Fibroblast of skin of right quadriceps (primary cell): ENCODE measurements around the gene OR2A42.
A peak's percentile ranks its signal among the peaks of the same experiment; 100 is the strongest.
"Not testable (repeated sequence)": the region's sequence is repeated elsewhere in the genome, so short reads cannot be mapped to it uniquely, and the experiment has no call there.

Source experiments
- DNase-seq: peaks from one replicate; pipeline ENCODE4 v3.0.0-alpha.2; 2013

OR2A42 gene, protein sequence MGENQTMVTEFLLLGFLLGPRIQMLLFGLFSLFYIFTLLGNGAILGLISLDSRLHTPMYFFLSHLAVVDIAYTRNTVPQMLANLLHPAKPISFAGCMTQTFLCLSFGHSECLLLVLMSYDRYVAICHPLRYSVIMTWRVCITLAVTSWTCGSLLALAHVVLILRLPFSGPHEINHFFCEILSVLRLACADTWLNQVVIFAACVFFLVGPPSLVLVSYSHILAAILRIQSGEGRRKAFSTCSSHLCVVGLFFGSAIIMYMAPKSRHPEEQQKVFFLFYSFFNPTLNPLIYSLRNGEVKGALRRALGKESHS

DNA sequence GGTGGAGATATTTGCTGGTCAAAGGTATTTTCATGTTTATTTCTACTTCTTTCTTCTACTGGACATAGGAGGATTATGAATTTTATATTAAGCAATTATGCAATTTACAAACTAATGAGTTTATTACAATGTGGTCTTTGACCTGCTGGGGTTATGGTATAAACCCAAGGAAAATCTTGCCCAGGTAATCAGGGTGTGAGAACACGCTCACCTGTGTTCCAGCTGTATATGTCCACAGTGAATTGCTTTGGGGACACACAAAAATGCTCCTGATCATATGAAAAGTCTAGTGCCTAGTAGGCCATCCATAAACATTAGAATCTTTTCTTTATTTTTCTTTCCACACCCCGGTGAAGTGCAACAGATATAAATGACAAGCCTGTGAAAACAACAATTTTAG is at the start of gene OR2A42:
Gene OR2A42 (minus strand): TSS at position 241 of the 400 bp plus-strand sequence. CDS start 6,762 bp downstream, outside the sequence.
- DNase-seq: not testable (repeated sequence)

DNA sequence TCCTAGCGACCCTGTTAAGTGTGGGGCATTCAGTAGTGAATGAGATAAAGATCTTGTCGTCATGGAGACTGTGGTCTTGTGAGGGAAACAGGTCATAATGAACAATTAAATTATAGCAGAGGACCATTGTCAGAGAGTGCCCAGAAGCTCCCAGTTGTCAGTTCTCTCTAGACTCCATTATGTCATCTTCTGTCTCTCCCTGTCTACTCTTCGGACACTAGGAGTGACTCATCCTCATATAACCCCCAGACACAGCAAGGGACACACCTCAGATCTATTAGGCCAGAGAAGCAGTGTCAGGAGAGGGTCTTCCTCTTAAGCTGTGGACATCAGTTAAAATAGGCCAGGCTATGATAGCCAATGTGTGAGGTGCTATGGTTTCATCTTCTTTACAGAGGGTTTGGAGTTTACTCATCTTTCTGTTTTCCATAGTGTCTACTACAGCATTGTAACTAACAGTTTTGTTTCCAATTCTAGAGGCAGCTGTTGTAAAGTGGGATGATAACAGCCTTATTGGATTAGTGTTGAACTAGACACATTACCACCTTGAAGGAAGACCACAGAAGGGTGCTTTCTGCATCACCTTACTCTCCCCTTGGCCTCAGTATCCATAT is 47.9 kb upstream of the OR2A42 start:
- DNase-seq: not testable (repeated sequence)

DNA sequence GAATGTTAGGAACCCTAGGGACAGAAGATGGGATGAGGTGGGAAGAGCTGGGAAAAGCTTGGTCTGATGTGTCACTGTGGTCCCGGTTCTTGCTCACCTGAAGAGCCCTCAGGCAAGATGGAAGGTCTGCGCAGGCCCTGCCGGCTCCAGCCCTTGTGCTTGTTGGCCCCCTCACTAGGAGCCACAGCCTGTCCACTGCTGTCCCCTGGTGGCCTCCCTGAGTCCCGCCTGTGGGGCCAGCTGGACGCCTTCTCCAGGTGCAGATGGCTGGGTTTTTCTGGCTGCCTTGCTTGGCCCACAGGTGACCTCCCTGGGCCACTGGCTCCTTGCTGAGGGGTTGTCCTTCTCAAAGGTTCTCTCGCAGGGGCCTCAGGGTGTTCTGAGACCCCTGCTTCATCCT is 44.3 kb upstream of the OR2A42 start:
- DNase-seq: not testable (repeated sequence)

DNA sequence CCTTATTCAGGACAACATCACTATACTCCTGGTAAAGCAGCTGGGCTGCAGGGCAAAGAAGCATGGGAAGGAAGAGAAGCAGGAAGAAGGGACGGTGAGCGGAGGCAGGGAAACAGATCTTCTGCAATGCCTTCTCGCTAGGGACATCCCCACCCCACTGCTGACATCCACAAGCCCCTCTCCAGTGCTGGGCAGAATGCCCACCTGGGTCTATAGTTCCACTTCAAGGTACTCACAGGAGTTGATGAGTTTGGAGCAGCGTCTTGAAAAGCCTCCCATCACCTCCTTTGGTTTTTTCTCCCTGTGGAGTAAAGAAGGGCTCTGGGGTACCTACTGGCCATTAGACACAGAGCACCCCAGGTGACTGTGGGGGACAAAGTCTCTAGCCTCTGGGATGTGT is 43.1 kb upstream of the OR2A42 start:
- DNase-seq: not testable (repeated sequence)

DNA sequence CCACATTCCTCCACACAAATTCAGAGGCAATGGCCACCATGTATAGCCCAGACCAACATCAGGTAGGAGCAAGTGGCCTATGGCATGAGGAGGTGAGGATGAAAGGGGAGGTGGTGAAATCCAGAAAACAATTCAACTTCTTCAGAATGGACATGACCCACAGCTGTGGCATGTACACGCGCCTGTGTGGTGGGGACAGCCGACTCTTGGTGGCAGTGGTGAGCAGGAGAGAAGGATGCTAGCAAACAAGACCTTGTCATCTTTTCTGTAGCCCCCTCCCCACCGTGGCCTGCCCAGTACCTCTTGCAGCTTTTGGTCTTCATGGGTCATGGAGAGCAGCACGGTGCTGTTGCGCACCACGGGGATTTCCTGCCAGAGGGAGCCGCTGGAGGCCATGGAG is 42.6 kb upstream of the OR2A42 start:
- not testable (repeated sequence) for DNase-seq

DNA sequence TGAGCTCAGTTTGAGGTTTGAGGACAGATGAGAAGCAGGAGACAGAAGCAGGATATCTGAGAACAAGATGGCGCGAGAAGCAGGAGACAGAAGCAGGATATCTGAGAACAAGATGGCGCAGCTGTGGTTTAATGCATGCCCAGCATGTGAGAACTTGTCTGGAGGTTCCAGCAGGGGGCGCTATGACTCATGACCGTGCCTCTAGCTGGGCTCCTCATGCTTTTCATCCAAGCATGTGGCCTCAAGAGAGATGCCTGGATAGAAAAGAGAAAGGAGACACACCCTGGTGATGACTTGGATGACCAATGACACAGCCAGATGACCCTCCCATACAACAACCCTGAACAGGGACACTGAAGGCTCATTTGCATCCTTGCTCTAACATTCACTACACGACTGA is 40.6 kb upstream of the OR2A42 start:
- not testable (repeated sequence) for DNase-seq

DNA sequence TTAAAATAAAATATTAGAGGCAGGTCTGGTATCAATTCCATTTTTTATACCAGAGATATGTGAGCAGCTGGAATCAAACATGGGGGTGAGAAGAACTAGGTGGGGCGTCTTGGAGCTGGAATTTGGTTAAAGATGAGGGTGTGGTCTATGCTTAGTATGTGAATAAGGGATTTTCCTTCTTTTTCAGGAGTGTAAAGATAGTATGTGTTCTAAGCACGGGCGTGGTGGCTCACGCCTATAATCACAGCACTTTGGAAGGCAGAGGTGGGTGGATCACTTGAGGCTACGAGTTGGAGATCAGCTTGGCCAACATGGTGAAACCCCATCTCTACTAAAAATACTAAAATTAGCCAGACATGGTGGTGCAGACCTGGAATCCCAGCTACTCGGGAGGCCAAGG is 35.9 kb upstream of the OR2A42 start:
- DNase-seq: not testable (repeated sequence)

DNA sequence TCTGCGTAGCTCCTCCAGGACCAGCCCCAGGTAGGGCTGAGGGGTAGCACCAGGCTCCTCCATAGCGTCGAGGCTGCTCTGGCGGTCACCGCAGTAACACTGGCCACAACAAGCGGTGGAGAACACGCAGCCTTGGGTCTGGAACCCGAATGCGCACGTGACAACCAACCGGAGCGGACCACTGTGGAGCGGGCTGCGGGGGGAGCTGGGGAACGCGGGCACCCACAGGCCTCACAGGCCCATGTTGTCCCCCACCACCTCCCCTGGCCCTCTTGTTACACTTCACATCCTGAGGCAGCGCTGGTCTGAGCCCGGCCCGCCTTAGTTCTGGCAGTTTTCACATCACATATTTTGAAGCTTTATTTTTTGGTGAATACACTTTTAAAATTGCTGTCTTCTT is 29.8 kb upstream of the OR2A42 start, which contains the start of gene CTAGE8:
Gene CTAGE8 (minus strand): TSS at position 101 of the 400 bp plus-strand sequence. CDS start 38 bp downstream, at position 63.
- not testable (repeated sequence) for DNase-seq

DNA sequence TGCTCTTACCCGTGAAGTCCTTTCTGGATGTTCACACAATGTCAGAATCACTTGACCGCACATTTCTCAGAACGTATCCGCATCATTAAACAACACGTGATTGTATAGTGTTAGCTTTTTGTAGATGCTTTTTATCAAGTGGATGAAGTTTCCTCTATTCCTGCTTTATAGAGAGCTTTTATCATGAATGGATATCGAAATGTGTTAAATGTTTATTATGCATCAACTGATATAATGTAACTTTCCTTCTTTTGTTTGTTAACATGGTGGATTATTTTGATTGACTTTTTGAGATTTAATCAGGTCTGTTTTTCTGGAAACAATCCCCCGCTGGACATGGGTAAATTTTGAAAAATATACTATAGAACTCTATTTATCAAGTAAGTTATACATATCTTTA is 25.3 kb upstream of the OR2A42 start, which contains the start of gene OR2A7:
Gene OR2A7 (minus strand): TSS at position 101 of the 400 bp plus-strand sequence. CDS start 5,164 bp downstream, outside the sequence.
- DNase-seq: not testable (repeated sequence)

DNA sequence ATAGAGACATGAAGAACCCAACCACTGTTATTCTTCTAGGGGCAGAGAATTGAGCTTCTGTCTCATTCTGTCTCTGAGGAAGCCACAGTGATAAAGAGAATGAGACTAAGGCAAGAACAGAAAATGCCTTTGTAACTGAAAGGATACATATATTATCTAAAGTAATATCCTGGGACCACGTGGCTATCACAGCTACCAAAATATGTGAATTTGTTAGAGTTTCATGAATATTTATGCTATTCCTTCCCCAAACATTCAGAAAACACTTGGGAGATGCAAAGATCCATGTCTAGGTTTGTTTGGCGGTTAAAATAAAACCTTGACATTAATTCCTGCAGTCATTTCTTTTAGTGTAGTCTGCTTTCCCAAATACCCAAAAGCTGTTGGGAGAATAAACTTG is 22.7 kb upstream of the OR2A42 start:
- not testable (repeated sequence) for DNase-seq

DNA sequence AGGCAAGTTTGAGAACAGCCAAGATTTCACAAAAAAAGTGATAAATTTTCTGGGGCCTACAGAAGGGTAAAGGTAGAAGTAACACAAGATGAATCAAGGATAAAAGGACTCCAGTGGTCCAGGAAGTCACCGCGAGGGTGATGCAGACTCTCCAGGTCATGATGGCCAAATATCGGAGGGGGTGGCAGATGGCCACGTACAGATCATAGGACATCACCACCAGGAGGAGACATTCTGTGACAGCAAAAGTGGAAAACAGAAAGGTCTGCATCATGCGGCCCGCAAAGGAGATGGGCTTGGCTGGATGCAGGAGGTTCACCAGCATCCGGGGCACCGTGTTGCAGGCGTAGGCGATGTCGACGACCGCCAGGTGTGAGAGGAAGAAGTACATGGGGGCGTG is 19.7 kb upstream of the OR2A42 start:
- DNase-seq: not testable (repeated sequence)

DNA sequence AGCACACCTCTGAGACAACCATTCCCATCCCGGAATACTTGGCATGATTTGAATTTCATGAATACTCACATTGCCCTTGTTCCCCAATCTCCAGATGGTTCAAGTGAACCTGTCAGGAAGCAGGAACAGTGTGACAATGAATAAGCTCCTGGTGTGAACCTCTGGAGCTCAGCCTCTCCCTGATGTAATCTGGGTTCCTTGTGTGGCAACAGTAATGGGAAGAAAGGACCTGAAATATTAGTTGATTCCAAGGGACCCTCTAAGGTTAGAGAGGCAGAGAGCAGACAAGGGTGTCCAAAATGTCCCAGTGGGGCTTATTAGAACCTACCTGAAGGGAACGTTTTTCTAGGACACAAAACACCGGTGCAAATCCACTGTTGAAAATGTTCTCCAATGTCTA is 16.7 kb upstream of the OR2A42 start:
- peak; percentile 3 for DNase-seq

DNA sequence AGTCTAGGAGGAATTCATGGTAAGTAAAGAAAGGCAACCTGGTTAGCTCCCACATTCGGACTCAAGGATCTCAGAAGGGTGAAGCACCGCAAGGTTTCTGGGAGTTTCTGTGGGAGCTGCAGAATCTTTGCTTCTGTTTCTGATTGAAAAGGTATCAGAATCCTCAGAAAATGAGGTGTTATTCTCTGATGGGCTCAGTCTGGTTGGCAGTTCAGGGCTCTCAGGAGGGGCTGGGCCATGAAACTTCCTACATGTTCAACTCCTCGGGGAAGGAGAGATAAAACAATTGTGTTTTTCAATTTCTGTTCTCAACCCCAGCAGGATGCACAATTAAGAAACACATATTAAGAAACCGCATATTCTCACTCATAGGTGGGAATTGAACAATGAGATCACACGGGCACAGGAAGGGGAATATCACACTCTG is 16.1 kb upstream of the OR2A42 start:
- DNase-seq: no peak

DNA sequence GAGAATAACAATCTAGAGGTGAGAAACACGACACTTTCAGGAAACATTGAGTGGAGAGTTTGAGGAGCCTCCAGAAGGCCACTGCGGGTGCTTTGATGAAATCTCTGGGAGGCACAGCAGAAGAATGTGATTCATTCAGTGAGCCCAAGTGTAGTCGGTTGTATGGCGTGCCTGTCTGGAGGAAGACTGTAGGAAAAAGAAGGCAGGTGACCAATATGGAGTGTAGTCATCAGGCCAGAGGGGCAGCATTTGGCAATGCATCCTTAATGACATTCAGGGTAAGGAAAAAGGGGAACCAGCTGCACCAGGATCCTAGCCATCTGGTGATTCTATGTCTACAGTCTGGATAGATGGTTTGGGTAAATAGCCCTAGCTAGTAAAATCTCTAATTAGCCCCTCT is 12.9 kb upstream of the OR2A42 start:
- not testable (repeated sequence) for DNase-seq

DNA sequence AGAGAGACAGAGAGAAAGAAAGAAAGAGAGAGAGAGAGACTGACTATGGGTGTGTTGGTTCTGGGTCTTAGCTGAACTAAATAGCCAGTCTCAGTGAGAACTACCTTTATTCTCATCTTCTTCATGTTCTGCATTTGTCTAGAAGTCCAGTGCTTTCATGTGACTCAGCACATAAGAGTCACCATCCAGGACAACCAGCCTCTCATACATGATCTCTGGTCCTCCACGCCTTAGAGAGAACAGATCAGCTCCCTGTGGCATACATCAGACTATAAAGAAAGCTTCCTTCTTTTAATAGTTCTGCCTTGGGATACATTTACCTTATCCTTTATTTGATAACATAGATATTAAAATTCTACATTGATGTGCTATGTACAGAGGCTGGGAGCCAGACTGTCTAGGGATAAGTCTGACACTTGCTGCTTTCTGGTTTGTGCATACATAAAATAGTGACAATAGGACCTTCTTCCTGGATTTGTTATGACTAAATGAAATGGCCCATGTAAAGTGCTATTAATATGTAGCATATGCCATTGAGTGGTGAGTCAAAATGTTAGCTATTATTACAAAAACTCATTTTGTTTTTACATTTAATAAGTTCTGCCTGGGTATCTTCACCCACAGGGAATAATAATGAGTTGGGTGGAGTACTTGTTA is 8.4 kb upstream of the OR2A42 start:
- not testable (repeated sequence) for DNase-seq

DNA sequence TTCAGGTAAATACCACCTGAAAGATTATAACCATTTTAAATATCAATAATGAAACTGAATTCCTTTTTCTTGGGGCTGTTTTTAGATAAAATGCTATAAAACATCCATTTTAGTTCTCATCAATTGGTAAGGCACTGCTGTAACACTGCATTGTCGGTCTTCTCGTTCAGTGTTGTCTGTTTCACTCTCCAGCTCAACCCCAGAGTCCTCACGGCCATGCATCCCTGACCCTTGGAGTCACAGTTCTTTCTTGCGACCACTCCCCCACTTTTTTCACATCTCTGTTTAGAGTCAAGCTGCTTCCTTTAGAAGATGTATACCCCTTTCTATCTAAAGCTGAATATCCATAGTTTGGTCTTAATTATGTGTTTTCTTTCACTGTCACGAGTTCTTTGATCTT is 7.6 kb upstream of the OR2A42 start:
- DNase-seq: not testable (repeated sequence)

DNA sequence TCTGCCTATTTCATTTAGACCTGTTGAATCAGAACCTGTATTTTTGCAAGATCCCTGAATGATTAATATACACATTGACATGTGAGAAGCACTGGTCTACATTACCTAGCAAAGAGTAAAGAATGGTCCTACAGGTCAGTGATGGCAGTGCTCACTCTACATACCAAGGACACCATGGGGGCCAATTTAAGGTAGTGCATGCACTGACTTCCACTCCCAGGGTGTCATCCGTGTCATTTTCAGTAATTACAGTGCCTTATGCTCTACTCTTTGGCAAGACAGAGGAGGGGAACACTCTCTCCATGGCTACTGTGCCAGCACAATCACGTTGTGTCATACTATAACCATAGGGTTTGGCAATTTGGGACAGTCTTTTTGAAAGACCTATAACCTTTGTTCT is 6.0 kb upstream of the OR2A42 start:
- DNase-seq: not testable (repeated sequence)

DNA sequence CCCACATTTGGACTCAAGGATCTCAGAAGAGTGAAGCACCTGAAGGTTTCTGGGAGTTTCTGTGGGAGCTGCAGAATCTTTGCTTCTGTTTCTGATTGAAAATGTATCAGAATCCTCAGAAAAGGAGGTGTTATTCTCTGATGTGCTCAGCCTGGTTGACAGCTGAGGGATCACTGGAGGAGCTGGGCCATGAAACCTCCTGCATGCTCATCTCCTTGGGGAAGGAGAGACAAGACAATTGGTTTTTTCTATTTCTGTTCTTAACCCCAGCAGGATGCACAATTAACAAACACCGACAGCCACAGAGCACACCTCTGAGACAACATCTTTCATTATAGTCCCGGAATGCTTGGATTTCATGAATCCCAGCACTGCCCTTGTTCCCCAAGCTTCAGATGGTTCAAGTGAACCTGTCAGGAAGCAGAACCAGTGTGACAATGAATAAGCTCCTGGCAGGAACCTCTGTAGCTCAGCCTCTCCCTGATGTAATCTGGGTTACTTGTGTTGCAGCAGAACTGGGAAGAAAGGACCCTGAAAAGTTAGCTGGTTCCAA is 799 bp downstream of the OR2A42 start:
- not testable (repeated sequence) for DNase-seq

DNA sequence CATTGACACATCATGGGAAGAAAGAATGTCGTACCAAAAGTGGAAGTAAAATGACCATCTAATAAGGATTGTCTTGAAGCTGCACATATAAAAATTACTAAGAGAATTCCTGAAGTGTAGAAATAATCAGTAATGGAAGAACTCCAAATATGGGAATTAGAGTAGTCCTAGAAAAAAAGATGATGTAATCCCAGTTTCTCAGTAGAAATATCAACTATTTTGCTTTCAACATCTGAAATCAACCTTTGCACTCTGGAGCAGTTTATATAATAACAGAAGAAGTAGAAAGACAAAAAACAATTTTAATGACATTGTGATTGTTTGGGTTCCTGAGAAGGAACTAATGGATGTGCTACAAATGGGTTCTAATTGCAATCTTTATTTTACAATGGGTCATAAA is 6.4 kb downstream of the OR2A42 start:
- not testable (repeated sequence) for DNase-seq

DNA sequence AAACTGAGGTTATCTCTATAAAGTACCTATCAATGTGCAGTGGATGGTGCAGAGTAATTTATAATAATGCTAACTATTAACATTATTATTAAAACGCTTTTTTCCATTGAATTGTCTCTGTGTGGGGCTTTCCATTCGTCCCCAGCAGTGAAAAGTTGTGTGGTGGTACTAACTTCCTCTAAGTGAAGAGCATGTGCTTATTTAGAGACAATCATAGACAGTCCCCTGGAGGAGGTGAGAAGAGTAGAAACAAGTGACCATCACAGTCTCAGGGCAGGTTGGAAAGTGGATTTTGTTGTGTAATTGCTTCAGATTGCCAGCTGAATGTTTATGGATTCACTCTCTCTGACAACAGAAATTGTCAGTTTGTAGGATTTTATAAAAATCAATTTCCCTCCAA is 8.4 kb downstream of the OR2A42 start:
- not testable (repeated sequence) for DNase-seq

DNA sequence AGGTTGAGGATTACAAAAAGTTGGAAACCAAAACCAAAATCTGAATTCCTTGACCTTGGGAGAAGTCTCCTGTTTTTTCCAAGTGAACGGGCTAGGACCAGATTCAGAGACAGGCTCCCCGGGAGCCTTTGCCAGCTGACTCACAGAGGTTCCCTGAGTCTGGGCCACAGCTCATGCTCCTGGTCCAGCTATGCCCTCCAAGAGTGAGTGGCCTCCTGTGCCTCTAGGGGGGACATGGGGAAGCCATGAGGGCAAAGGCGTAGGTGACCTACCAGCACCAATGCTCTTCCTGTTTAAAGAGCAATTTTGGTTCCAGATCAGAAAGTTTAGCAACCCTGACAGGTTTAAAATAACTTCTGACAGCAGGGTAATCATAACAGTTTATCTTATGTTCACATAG is 10.6 kb downstream of the OR2A42 start:
- DNase-seq: not testable (repeated sequence)

DNA sequence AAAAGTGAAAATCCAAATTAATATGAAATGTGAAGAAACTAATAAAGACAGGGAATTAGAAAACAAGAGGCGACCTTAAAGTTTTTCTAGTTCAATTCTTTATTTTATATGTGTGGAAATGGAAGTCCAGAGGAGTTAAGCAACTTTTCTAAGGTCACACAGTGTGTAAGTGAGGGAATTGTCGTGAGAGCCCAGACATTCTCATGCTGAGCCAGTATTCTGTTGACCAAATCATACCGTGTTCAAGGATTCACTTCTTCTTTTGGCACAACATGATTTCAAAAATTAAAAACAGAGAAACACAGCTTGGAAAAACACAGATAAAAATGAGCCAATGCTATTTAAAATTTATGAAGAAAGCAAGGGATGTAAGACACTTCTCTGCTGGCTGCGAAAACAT is 12.5 kb downstream of the OR2A42 start:
- not testable (repeated sequence) for DNase-seq

DNA sequence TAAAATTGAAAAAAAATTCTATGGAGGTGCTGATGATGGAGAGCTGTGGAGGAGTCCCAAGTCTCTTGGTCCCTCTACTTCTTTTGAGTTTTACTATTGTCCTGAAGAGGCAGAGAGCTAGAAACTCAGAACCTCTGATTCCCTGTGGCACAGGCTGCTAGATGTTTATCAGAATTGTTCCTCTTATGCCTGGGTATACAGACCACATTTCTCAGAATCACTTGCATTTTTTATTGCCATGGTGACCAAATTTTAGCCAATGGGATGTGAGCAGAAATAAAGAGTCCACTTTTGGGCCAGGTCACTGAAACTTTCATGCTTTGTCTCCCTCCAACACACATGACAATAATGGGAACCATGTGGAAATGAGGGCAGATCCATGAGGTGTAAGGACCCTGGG is 15.7 kb downstream of the OR2A42 start:
- not testable (repeated sequence) for DNase-seq
